HEK293 (cell line): Measurements from ENCODE around the gene OVOL2.
A peak's percentile ranks its signal among the peaks of the same experiment; 100 is the strongest.

Experiments used
- CTCF ChIA-PET: fragments of 350-600 bp; formaldehyde crosslinking; extraction: SDS; loops from one replicate; lab custom pipeline; 2021; ENCODE audit warnings: antibody characterized with exemption; lab: Yijun Ruan, JAX
- POLR2A ChIA-PET: fragments of 300-600 bp; formaldehyde crosslinking; extraction: SDS; loops from one replicate; lab custom pipeline; 2020; ENCODE audit warnings: antibody characterized with exemption, inconsistent platforms; lab: Yijun Ruan, JAX
- H3K27ac ChIP-seq: fragments of 200-500 bp; sonication (Bioruptor generic); 2 replicates; pipeline ENCODE4 v1.5.1; 2014; ENCODE audit warnings: low read depth, low read length, control low read depth, inconsistent platforms; ENCODE audit errors: extremely low read depth
- H3K36me3 ChIP-seq, 2 experiments: fragments of 200-500 bp in 1 of 2; sonication (Bioruptor generic) in 1 of 2; 1 replicate in 1 of 2; 2 replicates in 1 of 2; pipeline ENCODE4 v1.5.1; 2014 to 2017; ENCODE audit warnings: inconsistent platforms in 2 of 2, low read length in 2 of 2; ENCODE audit not compliant: control insufficient read depth in 2 of 2, insufficient read depth in 1 of 2
- H3K4me1 ChIP-seq: fragments of 200-500 bp; sonication (Bioruptor generic); 2 replicates; pipeline ENCODE4 v1.5.1; 2014; ENCODE audit warnings: mild to moderate bottlenecking, low read length, inconsistent platforms; ENCODE audit not compliant: control insufficient read depth, insufficient read depth
- H3K4me3 ChIP-seq: 2 replicates; pipeline ENCODE4 v1.5.1; 2011; ENCODE audit warnings: low read depth, mild to moderate bottlenecking, control low read depth, low read length, moderate library complexity
- H3K9me3 ChIP-seq: fragments of 200-500 bp; sonication (Bioruptor generic); 2 replicates; pipeline ENCODE4 v1.5.1; 2014; ENCODE audit warnings: low read depth, low read length, inconsistent platforms; ENCODE audit not compliant: control insufficient read depth, insufficient read depth
- ELK4 ChIP-seq: IDR thresholded peaks from 2 replicates; pipeline ENCODE4 v1.6.1; 2011; ENCODE audit warnings: mild to moderate bottlenecking, low read depth, low read length, borderline replicate concordance
- FEZF1 ChIP-seq: fragments of 450-650 bp; formaldehyde crosslinking; IDR thresholded peaks from 2 replicates; pipeline ENCODE4 v1.5.1; 2016; ENCODE audit warnings: missing biosample characterization, missing genetic modification characterization
- GLIS2 ChIP-seq: fragments of 450-650 bp; formaldehyde crosslinking; IDR thresholded peaks from 2 replicates; pipeline ENCODE4 v1.5.1; 2016; ENCODE audit warnings: missing biosample characterization, missing genetic modification characterization
- PRDM1 ChIP-seq: fragments of 450-650 bp; formaldehyde crosslinking; IDR thresholded peaks from 2 replicates; pipeline ENCODE4; 2016; ENCODE audit warnings: missing biosample characterization, missing genetic modification characterization
- TSHZ1 ChIP-seq: fragments of 450-650 bp; formaldehyde crosslinking; IDR thresholded peaks from 2 replicates; pipeline ENCODE4 v1.5.1; 2016; ENCODE audit warnings: missing biosample characterization, missing genetic modification characterization, borderline replicate concordance
- ZNF10 ChIP-seq: fragments of 450-650 bp; formaldehyde crosslinking; IDR thresholded peaks from 2 replicates; pipeline ENCODE4 v1.5.1; 2017; ENCODE audit warnings: missing biosample characterization, missing genetic modification characterization
- ZNF114 ChIP-seq: fragments of 450-650 bp; formaldehyde crosslinking; IDR thresholded peaks from 2 replicates; pipeline ENCODE4 v1.5.0; 2017; ENCODE audit warnings: missing biosample characterization, missing genetic modification characterization
- ZNF2 ChIP-seq: fragments of 450-650 bp; formaldehyde crosslinking; IDR thresholded peaks from 2 replicates; pipeline ENCODE4 v1.5.1; 2016; ENCODE audit warnings: missing biosample characterization, missing genetic modification characterization
- ZNF223 ChIP-seq: fragments of 450-650 bp; formaldehyde crosslinking; IDR thresholded peaks from 2 replicates; pipeline ENCODE4 v1.5.1; 2016; ENCODE audit warnings: missing biosample characterization, missing genetic modification characterization
- ZNF266 ChIP-seq: fragments of 450-650 bp; formaldehyde crosslinking; IDR thresholded peaks from 2 replicates; pipeline ENCODE4 v1.5.1; 2016; ENCODE audit warnings: missing biosample characterization, missing genetic modification characterization, low read depth
- ZNF350 ChIP-seq: fragments of 450-650 bp; formaldehyde crosslinking; IDR thresholded peaks from 2 replicates; pipeline ENCODE4 v1.5.0; 2017; ENCODE audit warnings: missing biosample characterization, mild to moderate bottlenecking, missing genetic modification characterization
- ZNF37A ChIP-seq: fragments of 450-650 bp; IDR thresholded peaks from 2 replicates; pipeline ENCODE4 v1.5.1; 2018; ENCODE audit warnings: missing biosample characterization, missing genetic modification characterization
- ZNF404 ChIP-seq: fragments of 450-650 bp; formaldehyde crosslinking; IDR thresholded peaks from 2 replicates; pipeline ENCODE4 v1.5.1; 2017; ENCODE audit warnings: missing biosample characterization, missing genetic modification characterization
- ZNF521 ChIP-seq: fragments of 450-650 bp; formaldehyde crosslinking; IDR thresholded peaks from 2 replicates; pipeline ENCODE4 v1.5.1; 2017; ENCODE audit warnings: missing biosample characterization, mild to moderate bottlenecking, missing genetic modification characterization
- ZNF549 ChIP-seq: fragments of 450-650 bp; IDR thresholded peaks from 2 replicates; pipeline ENCODE4 v1.5.1; 2018; ENCODE audit warnings: missing biosample characterization, missing genetic modification characterization, mild to moderate bottlenecking, inconsistent platforms, moderate library complexity
- ZNF561 ChIP-seq: fragments of 450-650 bp; IDR thresholded peaks from 2 replicates; pipeline ENCODE4 v1.5.1; 2018; ENCODE audit warnings: missing biosample characterization, missing genetic modification characterization, borderline replicate concordance
- ZNF585B ChIP-seq: fragments of 450-650 bp; formaldehyde crosslinking; IDR thresholded peaks from 2 replicates; pipeline ENCODE4 v1.5.1; 2016; ENCODE audit warnings: missing biosample characterization, missing genetic modification characterization
- ZNF610 ChIP-seq: fragments of 450-650 bp; formaldehyde crosslinking; IDR thresholded peaks from 2 replicates; pipeline ENCODE4 v1.5.1; 2016; ENCODE audit warnings: missing biosample characterization, missing genetic modification characterization, borderline replicate concordance
- ZNF624 ChIP-seq: fragments of 450-650 bp; formaldehyde crosslinking; IDR thresholded peaks from 2 replicates; pipeline ENCODE4 v1.5.1; 2017; ENCODE audit warnings: missing biosample characterization, missing genetic modification characterization
- ZNF670 ChIP-seq: fragments of 450-650 bp; formaldehyde crosslinking; IDR thresholded peaks from 2 replicates; pipeline ENCODE4 v1.5.1; 2016; ENCODE audit warnings: missing biosample characterization, missing genetic modification characterization, low read depth
- ZNF677 ChIP-seq: fragments of 450-650 bp; IDR thresholded peaks from 2 replicates; pipeline ENCODE4 v1.5.0; 2018; ENCODE audit warnings: missing biosample characterization, mild to moderate bottlenecking, missing genetic modification characterization, moderate library complexity
- ZNF785 ChIP-seq: fragments of 450-650 bp; formaldehyde crosslinking; IDR thresholded peaks from 2 replicates; pipeline ENCODE4 v1.5.1; 2016; ENCODE audit warnings: missing biosample characterization, missing genetic modification characterization
- ZNF830 ChIP-seq: fragments of 450-650 bp; IDR thresholded peaks from 2 replicates; pipeline ENCODE4 v1.5.0; 2018; ENCODE audit warnings: missing biosample characterization, missing genetic modification characterization, low read depth, mild to moderate bottlenecking, moderate library complexity

OVOL2 gene

GRCh38 chr20:18056174-18057100, 1.3 kb downstream of the OVOL2 start:
- Histone ChIP-seq H3K4me1 (peaks cover 2% of the 10 kb centered on the region; the same call in 1 of the 2 replicates), H3K27ac (peak overlapping the region; percentile 53; the same call in 1 of the 2 replicates), H3K9me3 (no peaks in the 10 kb centered on the region), H3K36me3 (no peaks in the 10 kb centered on the region), H3K4me3 (peak overlapping the region; percentile 41)
- TF ChIP-seq ZNF223 (tag by site-specific recombination) (no peak), ZNF624 (tag by site-specific recombination) (no peak), ZNF610 (tag by site-specific recombination) (no peak), FEZF1 (tag by site-specific recombination) (no peak), ZNF785 (no peak), ZNF561 (tag by site-specific recombination) (no peak), ZNF677 (tag by site-specific recombination) (no peak), ZNF266 (no peak), TSHZ1 (tag by site-specific recombination) (no peak)
- POLR2A ChIA-PET = interaction anchor here (0.6 kb wide), 1 partner anchor 84 kb away, joined by 3 read pairs; no protein-coding TSS in a partner anchor
- CTCF ChIA-PET = no interaction called here

- Histone ChIP-seq H3K36me3 (no peaks in the 10 kb centered on the region), H3K27ac (no peak overlapping the region), H3K4me3 (no peak overlapping the region), H3K9me3 (no peaks in the 10 kb centered on the region), H3K4me1 (peaks cover 2% of the 10 kb centered on the region; the same call in 1 of the 2 replicates)
- ChIA-PET CTCF (no interaction called here), POLR2A (no interaction called here)
- no peak for TF ChIP-seq ZNF521 (tag by site-specific recombination)
- TF ChIP-seq ZNF10 (tag by site-specific recombination) = no peak
- TF ChIP-seq ZNF114 (tag by site-specific recombination) = no peak
- TF ChIP-seq ZNF2 (tag by site-specific recombination) = no peak
- TF ChIP-seq ZNF404 (tag by site-specific recombination) = no peak
- no peak for TF ChIP-seq ZNF37A (tag by site-specific recombination)
- no peak for TF ChIP-seq ZNF350 (tag by site-specific recombination)
- no peak for TF ChIP-seq GLIS2 (tag by site-specific recombination)
- TF ChIP-seq ZNF670 (tag by site-specific recombination) = no peak
- TF ChIP-seq, all 188 proteins: peak for 0
These were observed 2.5 kb downstream of the OVOL2 start for GRCh38 chr20:18055261-18055660.

GRCh38 chr20:18052856-18053255, 4.9 kb downstream of the OVOL2 start:
- no peak for TF ChIP-seq ZNF585B (tag by site-specific recombination)
- TF ChIP-seq ZNF830 = no peak
- no peak for TF ChIP-seq ZNF549
- no peak for TF ChIP-seq ELK4
- TF ChIP-seq ZNF677 (tag by site-specific recombination) = no peak
- TF ChIP-seq PRDM1 = no peak
- Histone ChIP-seq H3K4me1 (no peaks in the 10 kb centered on the region), H3K4me3 (no peak overlapping the region), H3K27ac (no peak overlapping the region), H3K36me3 (no peaks in the 10 kb centered on the region; a peak in 1 of 3 replicates), H3K9me3 (no peaks in the 10 kb centered on the region)
- CTCF ChIA-PET = no interaction called here
- POLR2A ChIA-PET = no interaction called here
